Caco-2 (cell line): ENCODE measurements around the gene ABLIM2. TPM values are rescaled to one million over a fixed set of nuclear protein-coding genes. Genes with fewer than 3 reads are reported as not detected.

Experiments used
- BruUV-seq: library from RNA; stranded (reverse); fragments of 400-500 nt; replicated peaks from 2 replicates; lab custom pipeline; 2021; lab: Mats Ljungman, UMichigan
- CTCF ChIA-PET: fragments of 300-600 bp; sonication (Branson Sonifier 250); formaldehyde crosslinking; loops from one replicate; lab custom pipeline; 2022; ENCODE audit warnings: antibody characterized with exemption; lab: Charles Lee
- POLR2A ChIA-PET: fragments of 300-600 bp; sonication (Branson Sonifier 250); formaldehyde crosslinking; loops from one replicate; lab custom pipeline; 2022; ENCODE audit warnings: antibody characterized with exemption; lab: Charles Lee
- DNase-seq, 2 experiments: peaks; one replicate each; pipeline versions ENCODE4 v3.0.0 to v3.0.0-alpha.2; 2020 to 2022
- H3K27me3 ChIP-seq: replicated peaks from 2 replicates; pipeline ENCODE4 v1.6.0; 2011; ENCODE audit warnings: low read length; ENCODE audit not compliant: control insufficient read depth, insufficient read depth
- H3K36me3 ChIP-seq: 2 replicates; pipeline ENCODE4 v1.5.1; 2011; ENCODE audit warnings: low read length; ENCODE audit not compliant: control insufficient read depth, insufficient read depth
- H3K4me1 ChIP-seq: fragments of 250-450 bp; sonication (Bioruptor Pico); 2 replicates; pipeline ENCODE4 v1.5.1; 2020; ENCODE audit warnings: mild to moderate bottlenecking
- H3K4me3 ChIP-seq: 2 replicates; pipeline ENCODE4 v1.5.1; 2011; ENCODE audit warnings: low read depth, mild to moderate bottlenecking, control low read depth, low read length
- H3K9me3 ChIP-seq: fragments of 250-450 bp; sonication (Bioruptor Pico); 2 replicates; pipeline ENCODE4 v1.5.1; 2020; ENCODE audit warnings: mild to moderate bottlenecking, moderate library complexity
- H3K27ac Mint-ChIP-seq: one replicate; pipeline ENCODE4 v1.8.0; 2022; ENCODE audit warnings: mixed read lengths; ENCODE audit not compliant: unreplicated experiment
- H3K27me3 Mint-ChIP-seq: one replicate; pipeline ENCODE4 v1.8.0; 2022; ENCODE audit warnings: mixed read lengths; ENCODE audit not compliant: insufficient read depth, unreplicated experiment
- H3K36me3 Mint-ChIP-seq: one replicate; pipeline ENCODE4 v1.8.0; 2022; ENCODE audit warnings: mild to moderate bottlenecking, mixed read lengths; ENCODE audit not compliant: insufficient read depth, unreplicated experiment
- H3K4me1 Mint-ChIP-seq: one replicate; pipeline ENCODE4 v1.8.0; 2022; ENCODE audit warnings: low read depth, mixed read lengths; ENCODE audit not compliant: unreplicated experiment
- H3K4me3 Mint-ChIP-seq: one replicate; pipeline ENCODE4 v1.8.0; 2022; ENCODE audit warnings: mild to moderate bottlenecking, moderate library complexity, mixed read lengths; ENCODE audit not compliant: unreplicated experiment
- H3K9me3 Mint-ChIP-seq: one replicate; pipeline ENCODE4 v1.8.0; 2022; ENCODE audit warnings: mixed read lengths; ENCODE audit not compliant: unreplicated experiment
- intact Hi-C: fragments of 100-400 bp; cut with micrococcal nuclease; formaldehyde crosslinking; loops from one replicate; pipeline ENCODE4 v1.10.0; 2022; ENCODE audit not compliant: unreplicated experiment
- total RNA-seq: library from RNA; stranded (reverse); gene quantifications from 2 replicates; pipeline ENCODE4 v1.2.3, GENCODE V29; 2022
- TF ChIP-seq, protein P1 (sequence below), 2 experiments: fragments of 200-600 bp in 1 of 2; IDR thresholded peaks; 1 replicate in 1 of 2; 2 replicates in 1 of 2; pipeline versions ENCODE4 v1.5.1 to v1.8.0; 2011 to 2022; ENCODE audit warnings: antibody characterized with exemption in 1 of 2, control low read depth in 1 of 2, inconsistent platforms in 1 of 2, low read depth in 1 of 2, low read length in 1 of 2, mild to moderate bottlenecking in 1 of 2, moderate library complexity in 1 of 2; ENCODE audit not compliant: insufficient read depth in 1 of 2, severe bottlenecking in 1 of 2, unreplicated experiment in 1 of 2

The ABLIM2 gene
- total RNA-seq, 1 experiment from 2014 or later, result 0.23 TPM

DNA sequence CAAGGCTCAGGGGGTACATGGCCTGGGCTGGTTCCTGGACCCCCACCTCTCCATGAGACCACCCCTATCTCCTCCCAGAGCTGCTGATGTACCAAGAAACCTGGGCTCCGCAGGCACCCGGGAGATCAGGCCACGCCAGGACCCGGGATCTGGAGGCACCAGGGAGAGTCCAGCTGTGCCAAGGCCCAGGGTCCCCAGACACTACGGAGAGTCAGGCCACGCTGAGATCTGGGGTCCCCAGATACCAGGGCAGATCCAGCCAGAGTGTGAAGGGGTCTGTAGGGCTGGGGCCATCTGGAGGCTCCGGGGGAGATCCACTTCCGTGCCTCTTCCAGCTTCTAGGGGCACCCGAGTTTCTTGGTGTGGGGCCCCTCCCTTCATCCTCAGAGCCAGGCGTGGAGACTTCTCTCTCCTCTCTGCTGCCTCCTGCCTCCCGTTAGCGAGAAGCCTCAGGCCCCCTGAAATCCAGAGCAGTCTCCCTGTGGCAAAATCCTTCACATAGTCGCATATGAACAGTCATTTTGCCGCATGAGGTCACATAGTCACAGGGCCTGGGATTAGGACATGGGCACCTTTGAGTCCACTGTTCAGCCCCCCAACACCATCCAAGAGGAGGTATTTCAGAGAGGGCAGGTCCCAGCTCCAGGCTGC lies 9.7 kb downstream of the ABLIM2 start:
- Mint-ChIP-seq H3K4me1 (no peaks in the 10 kb centered on the region), H3K36me3 (no peaks in the 10 kb centered on the region), H3K9me3 (no peaks in the 10 kb centered on the region), H3K27ac (no peak overlapping the region), H3K27me3 (peaks cover 8% of the 10 kb centered on the region), H3K4me3 (no peak overlapping the region)
- Histone ChIP-seq H3K36me3 (no peaks in the 10 kb centered on the region), H3K4me1 (no peaks in the 10 kb centered on the region), H3K4me3 (no peak overlapping the region), H3K27me3 (no peaks in the 10 kb centered on the region), H3K9me3 (no peaks in the 10 kb centered on the region)
- BruUV-seq, result no TSS peak
- intact Hi-C loops, result no loop called here
- DNase-seq, result no peak
- CTCF ChIA-PET, result no interaction called here
- TF ChIP-seq, protein P1, sequence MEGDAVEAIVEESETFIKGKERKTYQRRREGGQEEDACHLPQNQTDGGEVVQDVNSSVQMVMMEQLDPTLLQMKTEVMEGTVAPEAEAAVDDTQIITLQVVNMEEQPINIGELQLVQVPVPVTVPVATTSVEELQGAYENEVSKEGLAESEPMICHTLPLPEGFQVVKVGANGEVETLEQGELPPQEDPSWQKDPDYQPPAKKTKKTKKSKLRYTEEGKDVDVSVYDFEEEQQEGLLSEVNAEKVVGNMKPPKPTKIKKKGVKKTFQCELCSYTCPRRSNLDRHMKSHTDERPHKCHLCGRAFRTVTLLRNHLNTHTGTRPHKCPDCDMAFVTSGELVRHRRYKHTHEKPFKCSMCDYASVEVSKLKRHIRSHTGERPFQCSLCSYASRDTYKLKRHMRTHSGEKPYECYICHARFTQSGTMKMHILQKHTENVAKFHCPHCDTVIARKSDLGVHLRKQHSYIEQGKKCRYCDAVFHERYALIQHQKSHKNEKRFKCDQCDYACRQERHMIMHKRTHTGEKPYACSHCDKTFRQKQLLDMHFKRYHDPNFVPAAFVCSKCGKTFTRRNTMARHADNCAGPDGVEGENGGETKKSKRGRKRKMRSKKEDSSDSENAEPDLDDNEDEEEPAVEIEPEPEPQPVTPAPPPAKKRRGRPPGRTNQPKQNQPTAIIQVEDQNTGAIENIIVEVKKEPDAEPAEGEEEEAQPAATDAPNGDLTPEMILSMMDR (IDR thresholded peaks at IDR 0.05; ENCODE audit: insufficient read depth in 1 of 2, low read depth in 1 of 2, low read length in 1 of 2, severe bottlenecking in 1 of 2, unreplicated experiment in 1 of 2), result no peak
- POLR2A ChIA-PET, result no interaction called here

DNA sequence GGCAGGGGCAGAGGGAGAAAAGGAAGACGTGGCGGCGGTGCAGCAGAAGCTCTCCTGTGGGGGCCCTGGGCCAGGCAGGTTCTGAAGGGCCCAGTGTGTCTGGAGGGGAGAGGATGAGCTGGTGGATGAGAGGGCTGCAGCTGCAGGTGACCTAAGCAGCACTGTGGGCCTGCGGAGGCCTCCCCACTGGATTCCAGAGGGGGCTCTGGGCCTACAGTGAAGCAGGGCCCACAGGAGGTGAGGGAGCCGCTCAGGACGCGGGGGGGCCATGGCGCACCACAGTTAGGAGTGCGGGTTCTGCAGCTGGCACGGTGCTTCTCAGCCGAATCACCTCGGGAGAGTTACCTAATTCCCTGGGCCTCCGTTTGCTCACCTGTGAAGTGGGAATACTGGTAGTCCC lies 10.5 kb downstream of the ABLIM2 start:
- Mint-ChIP-seq H3K9me3 (no peaks in the 10 kb centered on the region), H3K4me1 (no peaks in the 10 kb centered on the region), H3K36me3 (no peaks in the 10 kb centered on the region), H3K27ac (no peak overlapping the region), H3K27me3 (peaks cover 8% of the 10 kb centered on the region), H3K4me3 (no peak overlapping the region)
- Histone ChIP-seq H3K27me3 (no peaks in the 10 kb centered on the region), H3K9me3 (no peaks in the 10 kb centered on the region), H3K36me3 (no peaks in the 10 kb centered on the region), H3K4me1 (no peaks in the 10 kb centered on the region), H3K4me3 (no peak overlapping the region)
- no TSS peak for BruUV-seq
- intact Hi-C loops, result no loop called here
- CTCF ChIA-PET, result no interaction called here
- DNase-seq, result no peak
- TF ChIP-seq, protein P1 (IDR thresholded peaks at IDR 0.05; ENCODE audit: insufficient read depth in 1 of 2, low read depth in 1 of 2, low read length in 1 of 2, severe bottlenecking in 1 of 2, unreplicated experiment in 1 of 2), result no peak
- POLR2A ChIA-PET, result no interaction called here

DNA sequence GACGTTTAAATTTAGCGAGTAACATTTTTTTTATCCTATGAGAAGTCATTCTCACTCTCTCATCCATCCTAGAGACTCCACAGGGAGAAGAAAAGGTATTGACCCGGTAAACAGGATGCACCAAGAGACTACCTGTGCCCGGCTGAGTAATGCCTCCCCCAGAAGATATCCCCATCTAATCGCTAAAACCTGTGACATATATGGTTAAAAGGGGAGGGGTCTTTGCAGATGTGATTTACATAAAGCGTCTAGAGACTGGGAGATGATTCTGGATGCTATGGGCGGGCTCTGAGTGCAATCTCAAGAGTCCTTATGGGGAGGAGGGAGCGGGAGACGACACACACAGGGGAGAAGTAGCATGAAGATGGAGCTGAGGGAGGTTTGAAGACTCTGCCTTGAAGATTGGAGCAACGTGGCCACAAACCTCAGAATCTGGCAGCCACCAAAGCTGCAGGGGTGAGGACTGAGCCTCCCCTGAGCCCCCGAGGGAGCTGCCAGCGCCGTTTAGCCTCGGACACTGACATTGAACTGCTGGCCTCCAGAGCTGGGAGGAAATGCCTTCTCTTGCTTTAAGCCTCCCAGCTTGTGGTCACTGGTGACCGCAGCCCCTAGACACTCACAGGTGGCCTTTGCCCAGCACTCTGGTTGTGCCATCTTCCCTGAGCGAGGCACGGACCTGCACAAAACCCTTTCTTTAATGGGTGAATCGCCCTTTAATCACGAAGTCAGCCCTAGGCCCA lies 11.2 kb downstream of the ABLIM2 start:
- CTCF ChIA-PET, result no interaction called here

More for the DNA sequence above, 11.2 kb downstream of the ABLIM2 start:
- Mint-ChIP-seq H3K9me3 (no peaks in the 10 kb centered on the region), H3K4me3 (no peak overlapping the region), H3K36me3 (no peaks in the 10 kb centered on the region), H3K27ac (no peak overlapping the region), H3K4me1 (no peaks in the 10 kb centered on the region), H3K27me3 (peaks cover 8% of the 10 kb centered on the region)
- no peak overlapping the region for H3K4me3 ChIP-seq
- BruUV-seq, result no TSS peak
- no peaks in the 10 kb centered on the region for H3K4me1 ChIP-seq
- POLR2A ChIA-PET, result no interaction called here
- H3K36me3 ChIP-seq, result no peaks in the 10 kb centered on the region
- intact Hi-C loops, result no loop called here
- H3K27me3 ChIP-seq, result no peaks in the 10 kb centered on the region
- TF ChIP-seq, protein P1 (IDR thresholded peaks at IDR 0.05; ENCODE audit: insufficient read depth in 1 of 2, low read depth in 1 of 2, low read length in 1 of 2, severe bottlenecking in 1 of 2, unreplicated experiment in 1 of 2), result no peak
- H3K9me3 ChIP-seq, result no peaks in the 10 kb centered on the region
- DNase-seq, result no peak
